Measurements from ENCODE around the gene TRAPPC14.

The TRAPPC14 gene

DNA sequence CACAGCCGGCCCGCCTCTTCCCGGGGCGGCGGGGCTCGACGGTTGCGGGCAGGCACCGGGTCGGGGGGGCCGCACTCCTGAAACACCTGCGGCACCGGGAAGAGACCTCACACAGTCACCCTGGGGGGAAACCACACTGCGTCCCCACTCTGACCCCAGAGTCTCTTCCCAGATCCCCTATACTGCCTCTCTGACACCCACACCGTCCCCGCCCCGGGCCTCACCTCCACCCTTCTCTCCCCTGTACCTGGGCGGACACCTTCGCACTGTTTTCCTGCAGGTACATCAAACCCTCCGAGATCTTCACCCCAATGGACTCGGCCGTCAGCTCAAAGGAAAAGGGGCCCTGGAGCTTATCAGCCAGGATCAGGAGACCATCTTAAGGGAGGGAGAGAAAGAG, 13.3 kb upstream of the TRAPPC14 start:
- H3K4me3 ChIP-seq (ENCODE audit: insufficient read depth, low read length, poor library complexity, severe bottlenecking) = no peak overlapping the region
- TF ChIP-seq, protein P1, sequence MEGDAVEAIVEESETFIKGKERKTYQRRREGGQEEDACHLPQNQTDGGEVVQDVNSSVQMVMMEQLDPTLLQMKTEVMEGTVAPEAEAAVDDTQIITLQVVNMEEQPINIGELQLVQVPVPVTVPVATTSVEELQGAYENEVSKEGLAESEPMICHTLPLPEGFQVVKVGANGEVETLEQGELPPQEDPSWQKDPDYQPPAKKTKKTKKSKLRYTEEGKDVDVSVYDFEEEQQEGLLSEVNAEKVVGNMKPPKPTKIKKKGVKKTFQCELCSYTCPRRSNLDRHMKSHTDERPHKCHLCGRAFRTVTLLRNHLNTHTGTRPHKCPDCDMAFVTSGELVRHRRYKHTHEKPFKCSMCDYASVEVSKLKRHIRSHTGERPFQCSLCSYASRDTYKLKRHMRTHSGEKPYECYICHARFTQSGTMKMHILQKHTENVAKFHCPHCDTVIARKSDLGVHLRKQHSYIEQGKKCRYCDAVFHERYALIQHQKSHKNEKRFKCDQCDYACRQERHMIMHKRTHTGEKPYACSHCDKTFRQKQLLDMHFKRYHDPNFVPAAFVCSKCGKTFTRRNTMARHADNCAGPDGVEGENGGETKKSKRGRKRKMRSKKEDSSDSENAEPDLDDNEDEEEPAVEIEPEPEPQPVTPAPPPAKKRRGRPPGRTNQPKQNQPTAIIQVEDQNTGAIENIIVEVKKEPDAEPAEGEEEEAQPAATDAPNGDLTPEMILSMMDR (IDR thresholded peaks at IDR 0.05; ENCODE audit: insufficient read depth, low read length, poor library complexity, severe bottlenecking) = no peak
- TF ChIP-seq EZH2phosphoT487 (conservative IDR thresholded peaks at IDR 0.05; ENCODE audit: low read length) = no peak
- peaks cover 3% of the 10 kb centered on the region; the same call in 1 of the 2 replicates for H3K79me2 ChIP-seq (ENCODE audit: insufficient read depth, low read length)
- peaks cover 4% of the 10 kb centered on the region; the same call in 1 of the 2 replicates for H4K20me1 ChIP-seq (ENCODE audit: low read depth, low read length)
- no peak overlapping the region for H3K27ac ChIP-seq (ENCODE audit: low read depth, low read length)
- H2AFZ ChIP-seq (ENCODE audit: low read depth, low read length, severe bottlenecking) = no peak overlapping the region
- no peaks in the 10 kb centered on the region for H3K9me2 ChIP-seq (replicated peaks; ENCODE audit: insufficient read depth, low read length)
- H3K27me3 ChIP-seq (ENCODE audit: low read length) = no peaks in the 10 kb centered on the region
- H3K9me3 ChIP-seq (ENCODE audit: insufficient read depth, low read length) = no peaks in the 10 kb centered on the region
- no peak overlapping the region for H3K9ac ChIP-seq (ENCODE audit: low read length)
- peak overlapping the region; percentile 24 for H3K4me2 ChIP-seq (ENCODE audit: low read depth, low read length, poor library complexity, severe bottlenecking)
- no peaks in the 10 kb centered on the region for H3K36me3 ChIP-seq (ENCODE audit: low read length)
- H3F3A ChIP-seq (ENCODE audit: insufficient read depth) = peaks cover 9% of the 10 kb centered on the region; the same call in 1 of the 2 replicates

DNA sequence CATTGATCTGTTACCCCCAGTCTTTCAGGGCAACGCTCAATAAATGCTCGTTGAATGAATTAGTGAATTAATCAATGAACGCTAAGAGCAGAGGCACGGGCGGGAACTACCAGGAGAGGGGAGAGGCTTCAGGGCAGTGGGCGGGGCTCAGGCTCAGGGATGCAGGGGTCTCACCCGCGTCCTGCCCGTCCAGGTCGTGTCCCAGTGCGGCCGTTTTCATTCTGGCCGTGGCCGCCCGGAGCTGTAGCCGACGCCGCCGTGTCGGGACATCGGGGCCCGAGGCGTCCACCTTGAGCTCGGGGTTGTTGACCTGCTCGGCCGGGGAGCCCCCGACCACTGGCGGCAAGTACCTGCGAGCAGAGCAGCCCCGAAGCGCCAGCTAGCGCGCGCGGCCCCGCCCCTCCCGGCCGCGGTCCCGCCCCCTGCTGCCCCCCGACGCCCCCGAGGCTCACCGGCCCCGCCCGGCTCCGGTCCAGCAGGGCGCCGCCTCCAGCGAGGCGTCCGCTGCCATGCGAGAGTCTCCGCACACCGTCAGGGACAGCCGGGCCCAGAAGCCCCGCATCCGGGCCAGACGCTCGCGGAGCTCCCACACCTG, 12.7 kb upstream of the TRAPPC14 start:
- Histone ChIP-seq H4K20me1 (ENCODE audit: low read depth, low read length) (no peaks in the 10 kb centered on the region), H3K9ac (ENCODE audit: low read length) (no peak overlapping the region), H3F3A (ENCODE audit: insufficient read depth) (peaks cover 6% of the 10 kb centered on the region; the same call in 1 of the 2 replicates), H3K4me2 (ENCODE audit: low read depth, low read length, poor library complexity, severe bottlenecking) (peak overlapping the region; percentile 24), H3K79me2 (ENCODE audit: insufficient read depth, low read length) (no peaks in the 10 kb centered on the region), H3K27me3 (ENCODE audit: low read length) (no peaks in the 10 kb centered on the region), H2AFZ (ENCODE audit: low read depth, low read length, severe bottlenecking) (no peak overlapping the region), H3K27ac (ENCODE audit: low read depth, low read length) (no peak overlapping the region), H3K4me3 (ENCODE audit: insufficient read depth, low read length, poor library complexity, severe bottlenecking) (no peak overlapping the region), H3K9me2 (replicated peaks; ENCODE audit: insufficient read depth, low read length) (no peaks in the 10 kb centered on the region), H3K9me3 (ENCODE audit: insufficient read depth, low read length) (no peaks in the 10 kb centered on the region), H3K36me3 (ENCODE audit: low read length) (no peaks in the 10 kb centered on the region)
- TF ChIP-seq EZH2phosphoT487 (conservative IDR thresholded peaks at IDR 0.05; ENCODE audit: low read length) = no peak
- TF ChIP-seq, protein P1 (IDR thresholded peaks at IDR 0.05; ENCODE audit: insufficient read depth, low read length, poor library complexity, severe bottlenecking) = no peak

DNA sequence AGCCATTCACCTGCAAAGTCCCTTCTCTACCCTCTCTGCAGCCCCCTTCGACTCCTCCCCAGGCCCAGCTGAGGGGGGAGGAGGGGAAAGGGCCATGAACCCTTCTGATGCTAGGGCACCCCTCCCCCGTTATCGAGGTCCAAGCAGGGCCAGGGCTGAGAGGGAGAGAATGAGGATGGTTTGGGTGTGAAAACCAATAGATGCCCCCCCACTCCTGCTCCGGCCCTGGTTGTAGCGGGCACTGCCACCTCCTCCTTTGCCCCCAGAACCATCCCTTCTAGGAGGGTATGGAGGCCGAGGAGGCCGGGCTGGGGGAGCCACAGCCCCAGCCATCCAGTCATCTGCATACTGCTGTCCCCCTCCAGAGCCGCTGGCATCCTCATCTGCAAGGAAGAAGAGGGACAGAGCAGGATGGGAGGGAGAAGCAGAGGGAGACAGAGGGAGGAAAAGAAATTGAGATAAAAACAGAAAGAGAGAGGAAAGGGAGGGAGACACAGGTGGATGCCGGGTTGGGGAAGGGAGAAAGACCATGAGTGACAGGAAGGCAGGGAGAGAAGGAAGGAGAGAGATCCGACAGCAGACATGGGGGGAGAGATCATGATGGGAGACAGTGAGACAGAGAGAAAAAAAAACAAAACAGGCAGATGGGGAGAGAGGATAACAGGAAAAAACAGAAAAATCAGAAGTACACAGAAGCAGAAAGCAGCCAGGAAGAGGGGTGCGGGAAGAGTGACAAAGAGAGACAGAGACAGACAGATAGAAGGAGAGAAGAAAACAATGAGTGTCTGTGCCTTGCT, 11.8 kb upstream of the TRAPPC14 start:
- Histone ChIP-seq H3F3A (ENCODE audit: insufficient read depth) (peaks cover 6% of the 10 kb centered on the region; the same call in 1 of the 2 replicates), H3K27me3 (ENCODE audit: low read length) (no peaks in the 10 kb centered on the region), H3K36me3 (ENCODE audit: low read length) (no peaks in the 10 kb centered on the region), H3K9ac (ENCODE audit: low read length) (no peak overlapping the region), H3K79me2 (ENCODE audit: insufficient read depth, low read length) (no peaks in the 10 kb centered on the region), H3K4me3 (ENCODE audit: insufficient read depth, low read length, poor library complexity, severe bottlenecking) (no peak overlapping the region), H3K9me2 (replicated peaks; ENCODE audit: insufficient read depth, low read length) (no peaks in the 10 kb centered on the region), H3K9me3 (ENCODE audit: insufficient read depth, low read length) (no peaks in the 10 kb centered on the region), H2AFZ (ENCODE audit: low read depth, low read length, severe bottlenecking) (no peak overlapping the region), H3K27ac (ENCODE audit: low read depth, low read length) (no peak overlapping the region), H4K20me1 (ENCODE audit: low read depth, low read length) (no peaks in the 10 kb centered on the region), H3K4me2 (ENCODE audit: low read depth, low read length, poor library complexity, severe bottlenecking) (no peak overlapping the region)
- no peak for TF ChIP-seq EZH2phosphoT487 (conservative IDR thresholded peaks at IDR 0.05; ENCODE audit: low read length)
- TF ChIP-seq, protein P1 (IDR thresholded peaks at IDR 0.05; ENCODE audit: insufficient read depth, low read length, poor library complexity, severe bottlenecking) = no peak

All from SU-DHL-6 (cell line).